GM19239 (cell line): ENCODE results near the gene GTPBP3.

Source experiments
- DNase-seq: peaks from one replicate; pipeline ENCODE4 v3.0.0; 2011; ENCODE audit warnings: low spot score; ENCODE audit not compliant: insufficient read length
- FAIRE-seq: peaks from 2 replicates; lab custom pipeline; 2011; peaks lifted over from hg19 to GRCh38; lab: Jason Lieb, UNC

Gene GTPBP3

GRCh38 chr19:17376935-17377600 is 39.7 kb downstream of the GTPBP3 start, which contains the start of gene PLVAP:
Gene PLVAP, minus strand, starts transcription at chr19:17377342. Its CDS starts 54 bp downstream, at chr19:17377288.
- DNase-seq (no peak), FAIRE-seq (no peak)

- FAIRE-seq = no peak
- no peak for DNase-seq
Observed at GRCh38 chr19:17378271-17378670, 40.9 kb downstream of the GTPBP3 start.

- no peak for DNase-seq
- no peak for FAIRE-seq
Observed at GRCh38 chr19:17379221-17379631, 41.9 kb downstream of the GTPBP3 start.

- FAIRE-seq = no peak
- DNase-seq = no peak
Observed at GRCh38 chr19:17380426-17381138, 43.2 kb downstream of the GTPBP3 start.

- DNase-seq (peak; percentile 57), FAIRE-seq (peak; percentile 44)
Observed at GRCh38 chr19:17385878-17386611, 48.7 kb downstream of the GTPBP3 start.

GRCh38 chr19:17389288-17389687 is 51.9 kb downstream of the GTPBP3 start:
- DNase-seq (no peak), FAIRE-seq (no peak)

- DNase-seq = no peak
Observed at GRCh38 chr19:17389957-17390664, 52.8 kb downstream of the GTPBP3 start.

GRCh38 chr19:17390665-17391370 is 53.5 kb downstream of the GTPBP3 start:
- DNase-seq (peak; percentile 97), FAIRE-seq (no peak)

More at GRCh38 chr19:17389957-17390664, 52.8 kb downstream of the GTPBP3 start:
- FAIRE-seq = no peak

GRCh38 chr19:17391371-17392151 is 54.2 kb downstream of the GTPBP3 start:
- peak; percentile 90 for FAIRE-seq
- DNase-seq = no peak
